ENCODE data around the gene OR6K2.
"Not testable (repeated sequence)": the region's sequence is repeated elsewhere in the genome, so short reads cannot be mapped to it uniquely, and the experiment has no call there.

OR6K2 gene

DNA sequence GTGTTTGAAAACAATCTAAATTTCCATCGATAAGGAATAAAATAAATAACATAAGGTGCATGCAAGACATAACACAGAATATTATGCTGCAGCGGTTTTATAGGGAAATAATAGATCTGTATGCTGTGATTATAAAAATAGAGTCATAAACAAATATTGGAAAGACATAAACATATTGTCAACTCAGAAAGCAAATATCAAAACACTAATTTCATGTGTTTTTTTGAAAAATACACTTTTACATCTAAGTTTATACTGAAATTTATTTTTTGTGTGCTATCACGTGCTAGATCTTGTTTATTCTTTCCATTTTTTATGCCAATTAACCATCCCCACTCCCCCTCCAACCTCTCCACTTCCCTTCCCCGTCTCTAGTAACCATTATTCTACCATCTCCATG, 10.6 kb upstream of the OR6K2 start:
- no peaks in the 10 kb centered on the region for H3K27me3 ChIP-seq (replicated peaks; ENCODE audit: control insufficient read depth, insufficient read depth, low read length)
- no peaks in the 10 kb centered on the region for H3K4me1 ChIP-seq (ENCODE audit: control insufficient read depth, insufficient read depth, low read length)
- H3K9ac ChIP-seq (ENCODE audit: low read length): no peak overlapping the region
- no peak for DNase-seq (ENCODE audit: low read depth)
- H3K9me3 ChIP-seq (ENCODE audit: control insufficient read depth, low read length): no peaks in the 10 kb centered on the region
- H3K36me3 ChIP-seq (ENCODE audit: control insufficient read depth, insufficient read depth, low read length, severe bottlenecking): no peaks in the 10 kb centered on the region
- no peak overlapping the region for H3K4me3 ChIP-seq (ENCODE audit: low read length)

DNA sequence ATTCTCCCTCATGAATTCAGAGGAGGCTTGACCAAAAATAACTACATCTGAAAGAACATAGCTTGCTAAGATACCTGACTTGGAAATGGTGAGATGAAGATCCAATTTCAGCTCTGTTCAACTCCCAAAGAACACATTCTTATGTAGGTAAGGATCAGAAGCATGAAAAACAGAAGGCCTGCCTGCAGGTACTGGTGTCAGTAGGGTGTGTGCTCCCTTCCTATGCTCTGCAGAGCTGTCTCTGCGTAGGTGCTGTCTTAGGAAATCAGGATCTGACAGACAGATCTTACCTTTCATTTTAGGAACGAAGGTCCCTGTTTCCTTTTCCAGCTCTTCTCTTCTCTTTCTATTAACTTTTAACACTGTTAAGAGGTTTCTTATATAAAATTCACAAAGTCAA, 5.6 kb upstream of the OR6K2 start:
- no peaks in the 10 kb centered on the region for H3K4me1 ChIP-seq (ENCODE audit: control insufficient read depth, insufficient read depth, low read length)
- no peak overlapping the region for H3K9ac ChIP-seq (ENCODE audit: low read length)
- no peak overlapping the region for H3K4me3 ChIP-seq (ENCODE audit: low read length)
- no peak for DNase-seq (ENCODE audit: low read depth)
- no peaks in the 10 kb centered on the region for H3K9me3 ChIP-seq (ENCODE audit: control insufficient read depth, low read length)
- H3K36me3 ChIP-seq (ENCODE audit: control insufficient read depth, insufficient read depth, low read length, severe bottlenecking): no peaks in the 10 kb centered on the region
- H3K27me3 ChIP-seq (replicated peaks; ENCODE audit: control insufficient read depth, insufficient read depth, low read length): no peaks in the 10 kb centered on the region

GRCh38 chr1:158694596-158694995, 5.9 kb downstream of the OR6K2 start:
- H3K27me3 ChIP-seq (replicated peaks; ENCODE audit: control insufficient read depth, insufficient read depth, low read length): peaks cover under 1% of the 10 kb centered on the region
- no peaks in the 10 kb centered on the region for H3K36me3 ChIP-seq (ENCODE audit: control insufficient read depth, insufficient read depth, low read length, severe bottlenecking)
- no peak for DNase-seq (ENCODE audit: low read depth)
- H3K9me3 ChIP-seq (ENCODE audit: control insufficient read depth, low read length): no peaks in the 10 kb centered on the region
- no peak overlapping the region for H3K4me3 ChIP-seq (ENCODE audit: low read length)
- no peak overlapping the region for H3K9ac ChIP-seq (ENCODE audit: low read length)
- no peaks in the 10 kb centered on the region for H3K4me1 ChIP-seq (ENCODE audit: control insufficient read depth, insufficient read depth, low read length)

DNA sequence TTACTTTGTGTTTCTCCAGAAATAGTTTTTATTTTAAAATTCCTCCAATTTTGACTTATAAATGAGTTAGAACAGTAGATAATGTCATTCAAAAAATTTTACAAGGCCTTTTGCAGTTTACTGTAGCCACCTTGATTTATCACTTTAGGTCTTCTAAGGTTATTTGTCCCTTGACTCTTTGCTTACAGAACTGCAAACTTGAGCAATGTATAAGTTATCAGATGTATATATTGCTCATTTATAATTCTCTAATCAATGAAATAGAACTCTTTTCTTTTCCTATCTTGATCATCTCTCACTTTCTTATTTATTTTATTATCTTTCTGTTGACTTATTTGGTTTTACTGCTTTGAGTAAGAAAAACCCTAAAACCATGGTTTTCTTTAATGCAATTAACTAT, 8.1 kb downstream of the OR6K2 start:
- Histone ChIP-seq H3K4me3 (ENCODE audit: low read length) (no peak overlapping the region), H3K9me3 (ENCODE audit: control insufficient read depth, low read length) (no peaks in the 10 kb centered on the region), H3K36me3 (ENCODE audit: control insufficient read depth, insufficient read depth, low read length, severe bottlenecking) (no peaks in the 10 kb centered on the region), H3K9ac (ENCODE audit: low read length) (no peak overlapping the region), H3K4me1 (ENCODE audit: control insufficient read depth, insufficient read depth, low read length) (no peaks in the 10 kb centered on the region), H3K27me3 (replicated peaks; ENCODE audit: control insufficient read depth, insufficient read depth, low read length) (no peaks in the 10 kb centered on the region)
- no peak for DNase-seq (ENCODE audit: low read depth)

DNA sequence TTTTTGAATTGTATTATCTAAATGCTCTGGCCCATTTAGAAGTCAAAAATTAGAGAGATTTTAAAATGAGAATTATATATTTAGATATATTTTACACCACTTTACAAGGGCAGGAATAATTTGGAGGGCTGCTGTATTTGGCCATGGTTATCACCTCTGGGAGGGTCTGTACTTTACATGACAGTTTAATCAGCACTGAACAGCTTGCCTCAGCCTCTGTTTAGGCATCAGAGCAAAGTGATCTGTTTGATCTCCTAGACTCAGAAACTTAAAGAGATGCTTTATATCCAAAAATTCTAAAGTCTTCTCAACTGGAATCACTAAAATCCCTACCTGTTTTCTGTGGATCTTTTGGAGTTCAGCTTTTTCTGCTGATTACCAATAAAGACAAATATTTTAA, 8.5 kb downstream of the OR6K2 start:
- H3K27me3 ChIP-seq (replicated peaks; ENCODE audit: control insufficient read depth, insufficient read depth, low read length): no peaks in the 10 kb centered on the region
- DNase-seq (ENCODE audit: low read depth): no peak
- no peaks in the 10 kb centered on the region for H3K9me3 ChIP-seq (ENCODE audit: control insufficient read depth, low read length)
- H3K4me3 ChIP-seq (ENCODE audit: low read length): no peak overlapping the region
- H3K4me1 ChIP-seq (ENCODE audit: control insufficient read depth, insufficient read depth, low read length): no peaks in the 10 kb centered on the region
- no peak overlapping the region for H3K9ac ChIP-seq (ENCODE audit: low read length)
- no peaks in the 10 kb centered on the region for H3K36me3 ChIP-seq (ENCODE audit: control insufficient read depth, insufficient read depth, low read length, severe bottlenecking)

- H3K9me3 ChIP-seq (ENCODE audit: control insufficient read depth, low read length); H3K27me3 ChIP-seq (replicated peaks; ENCODE audit: control insufficient read depth, insufficient read depth, low read length); H3K4me1 ChIP-seq (ENCODE audit: control insufficient read depth, insufficient read depth, low read length); H3K4me3 ChIP-seq (ENCODE audit: low read length); H3K36me3 ChIP-seq (ENCODE audit: control insufficient read depth, insufficient read depth, low read length, severe bottlenecking); DNase-seq (ENCODE audit: low read depth); H3K9ac ChIP-seq (ENCODE audit: low read length): not testable (repeated sequence)
Observed at GRCh38 chr1:158691149-158691548, 9.3 kb downstream of the OR6K2 start.

DNA sequence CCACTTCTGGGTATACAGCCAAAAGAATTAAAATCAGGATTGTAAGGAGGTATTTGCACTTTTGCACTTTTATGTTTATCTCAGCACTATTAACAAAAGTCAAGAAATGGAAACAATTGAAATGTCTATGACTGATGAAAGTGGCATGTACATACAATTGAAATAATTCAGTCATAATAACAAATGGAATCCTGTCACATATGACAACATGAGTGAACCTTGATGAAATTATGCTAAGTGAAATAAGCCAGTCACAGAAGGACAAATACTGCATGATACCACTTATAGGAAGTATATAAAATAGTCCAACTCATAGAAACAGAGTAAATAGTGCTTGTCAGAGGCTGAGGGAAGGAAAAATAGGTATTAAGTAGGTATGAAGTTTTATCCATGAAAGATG, 10.6 kb downstream of the OR6K2 start:
- DNase-seq (ENCODE audit: low read depth): no peak
- Histone ChIP-seq H3K4me1 (ENCODE audit: control insufficient read depth, insufficient read depth, low read length) (peaks cover 5% of the 10 kb centered on the region), H3K27me3 (replicated peaks; ENCODE audit: control insufficient read depth, insufficient read depth, low read length) (no peaks in the 10 kb centered on the region), H3K9ac (ENCODE audit: low read length) (no peak overlapping the region), H3K9me3 (ENCODE audit: control insufficient read depth, low read length) (no peaks in the 10 kb centered on the region), H3K4me3 (ENCODE audit: low read length) (no peak overlapping the region), H3K36me3 (ENCODE audit: control insufficient read depth, insufficient read depth, low read length, severe bottlenecking) (no peaks in the 10 kb centered on the region)

- Histone ChIP-seq H3K9ac (ENCODE audit: low read length) (no peak overlapping the region), H3K9me3 (ENCODE audit: control insufficient read depth, low read length) (no peaks in the 10 kb centered on the region), H3K36me3 (ENCODE audit: control insufficient read depth, insufficient read depth, low read length, severe bottlenecking) (no peaks in the 10 kb centered on the region), H3K4me1 (ENCODE audit: control insufficient read depth, insufficient read depth, low read length) (peaks cover 5% of the 10 kb centered on the region), H3K4me3 (ENCODE audit: low read length) (no peak overlapping the region), H3K27me3 (replicated peaks; ENCODE audit: control insufficient read depth, insufficient read depth, low read length) (no peaks in the 10 kb centered on the region)
- DNase-seq (ENCODE audit: low read depth): no peak
Observed at GRCh38 chr1:158689110-158689509, 11.3 kb downstream of the OR6K2 start.

DNA sequence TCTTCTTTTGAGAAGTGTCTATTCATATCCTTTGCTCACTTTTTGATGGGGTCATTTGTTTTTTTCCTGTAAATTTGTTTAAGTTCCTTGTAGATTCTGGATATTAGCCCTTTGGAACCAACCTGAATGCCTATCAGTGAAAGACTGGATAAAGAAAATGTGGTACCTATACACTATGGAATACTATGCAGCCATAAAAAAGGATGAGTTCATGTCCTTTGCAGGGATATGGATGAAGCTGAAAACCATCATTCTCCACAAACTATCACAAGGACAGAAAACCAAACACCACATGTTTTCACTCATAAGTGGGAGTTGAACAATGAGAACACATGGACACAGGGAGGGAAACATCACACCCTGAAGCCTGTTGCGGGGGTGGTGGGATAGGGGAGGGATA, 12.1 kb downstream of the OR6K2 start:
- not testable (repeated sequence) for H3K4me1 ChIP-seq (ENCODE audit: control insufficient read depth, insufficient read depth, low read length); DNase-seq (ENCODE audit: low read depth); H3K9me3 ChIP-seq (ENCODE audit: control insufficient read depth, low read length); H3K27me3 ChIP-seq (replicated peaks; ENCODE audit: control insufficient read depth, insufficient read depth, low read length); H3K9ac ChIP-seq (ENCODE audit: low read length); H3K4me3 ChIP-seq (ENCODE audit: low read length); H3K36me3 ChIP-seq (ENCODE audit: control insufficient read depth, insufficient read depth, low read length, severe bottlenecking)

DNA sequence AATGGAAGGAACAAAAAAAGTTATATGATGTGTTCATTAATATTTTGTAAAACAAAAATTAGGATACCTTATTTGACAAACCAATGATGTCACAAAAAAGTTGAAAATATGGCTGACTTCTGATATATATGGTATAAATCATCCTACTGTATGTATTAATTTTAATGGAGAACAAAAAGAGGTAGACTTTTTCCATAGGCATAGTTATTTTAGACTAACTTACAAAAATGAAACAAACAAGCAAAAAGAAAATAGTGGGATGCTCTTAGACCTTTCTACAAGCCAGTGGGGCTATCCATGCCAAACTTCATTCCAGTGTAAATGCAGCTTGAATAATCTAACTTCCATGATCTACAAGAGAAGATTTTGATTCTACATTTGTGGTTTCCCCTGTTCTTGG, 13.4 kb downstream of the OR6K2 start:
- H3K9me3 ChIP-seq (ENCODE audit: control insufficient read depth, low read length): no peaks in the 10 kb centered on the region
- no peak for DNase-seq (ENCODE audit: low read depth)
- H3K9ac ChIP-seq (ENCODE audit: low read length): no peak overlapping the region
- peaks cover 5% of the 10 kb centered on the region for H3K4me1 ChIP-seq (ENCODE audit: control insufficient read depth, insufficient read depth, low read length)
- no peaks in the 10 kb centered on the region for H3K36me3 ChIP-seq (ENCODE audit: control insufficient read depth, insufficient read depth, low read length, severe bottlenecking)
- no peaks in the 10 kb centered on the region for H3K27me3 ChIP-seq (replicated peaks; ENCODE audit: control insufficient read depth, insufficient read depth, low read length)
- H3K4me3 ChIP-seq (ENCODE audit: low read length): no peak overlapping the region

DNA sequence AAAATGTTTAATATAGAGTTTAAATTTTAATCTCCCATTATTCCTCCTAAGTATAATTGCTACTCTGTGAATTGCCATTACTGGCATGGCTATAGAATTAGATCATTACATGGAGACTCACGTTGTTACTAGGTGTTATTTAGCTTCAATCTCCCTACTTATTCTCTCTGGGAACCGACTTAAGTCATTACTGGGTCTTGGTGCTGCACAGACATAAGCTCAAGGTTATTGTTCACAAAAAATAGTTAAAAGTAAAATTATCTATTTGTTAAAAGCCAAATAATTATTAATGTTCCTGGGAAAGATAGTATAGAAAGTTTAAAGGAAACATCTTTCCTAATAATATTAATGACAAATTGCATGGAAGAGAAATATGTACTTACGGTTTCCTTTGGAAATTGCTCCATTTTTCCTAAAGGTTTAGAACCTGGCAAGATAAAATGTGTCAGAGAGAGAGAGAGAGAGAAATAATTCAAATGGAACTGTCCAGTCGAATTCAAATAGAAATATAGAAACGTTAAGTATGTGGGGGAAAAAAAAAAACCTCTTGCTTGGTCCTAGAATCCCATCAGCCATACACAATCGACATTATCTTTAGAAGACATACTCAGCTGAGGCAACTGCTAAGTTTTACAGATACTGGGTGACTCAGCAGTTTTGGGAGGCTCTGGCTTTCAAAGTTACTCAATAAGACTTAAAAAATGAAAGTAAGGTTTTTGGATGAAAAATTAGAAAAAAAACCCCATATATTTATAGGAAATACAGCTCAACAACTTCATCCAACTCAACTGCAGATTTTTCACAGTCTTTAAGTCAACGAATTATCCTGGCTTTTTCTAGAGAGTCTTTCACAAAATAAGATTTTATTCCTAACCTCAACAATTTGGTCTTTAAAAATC, 14.1 kb downstream of the OR6K2 start, which contains the start of gene SPTA1:
TSS of gene SPTA1 (minus strand) at position 605 of the 899 bp plus-strand sequence. CDS start at position 407, 198 bp downstream.
- Histone ChIP-seq H3K36me3 (ENCODE audit: control insufficient read depth, insufficient read depth, low read length, severe bottlenecking) (no peaks in the 10 kb centered on the region), H3K4me3 (ENCODE audit: low read length) (peak within 1 kb of the TSS; percentile 47), H3K9ac (ENCODE audit: low read length) (no peak within 1 kb of the TSS), H3K9me3 (ENCODE audit: control insufficient read depth, low read length) (no peaks in the 10 kb centered on the region), H3K27me3 (replicated peaks; ENCODE audit: control insufficient read depth, insufficient read depth, low read length) (no peaks in the 10 kb centered on the region), H3K4me1 (ENCODE audit: control insufficient read depth, insufficient read depth, low read length) (peaks cover 5% of the 10 kb centered on the region)
- DNase-seq (ENCODE audit: low read depth): peak; percentile 34

GRCh38 chr1:158685085-158685484, 15.4 kb downstream of the OR6K2 start:
- H3K4me3 ChIP-seq (ENCODE audit: low read length): no peak overlapping the region
- H3K4me1 ChIP-seq (ENCODE audit: control insufficient read depth, insufficient read depth, low read length): peaks cover 5% of the 10 kb centered on the region
- no peak overlapping the region for H3K9ac ChIP-seq (ENCODE audit: low read length)
- no peaks in the 10 kb centered on the region for H3K36me3 ChIP-seq (ENCODE audit: control insufficient read depth, insufficient read depth, low read length, severe bottlenecking)
- DNase-seq (ENCODE audit: low read depth): no peak
- H3K9me3 ChIP-seq (ENCODE audit: control insufficient read depth, low read length): no peaks in the 10 kb centered on the region
- H3K27me3 ChIP-seq (replicated peaks; ENCODE audit: control insufficient read depth, insufficient read depth, low read length): no peaks in the 10 kb centered on the region

Measured in adipocyte (in vitro differentiated cells).